Activated CD8-positive, alpha-beta memory T cell treated with anti-CD3 and anti-CD28 coated beads, Interleukin-2, amount 50 U/mL, for 24 hours (primary cell): ENCODE measurements around the gene ZNF784.

ENCODE experiments used
- DNase-seq: peaks from one replicate; pipeline ENCODE4 v3.0.0-alpha.2; 2020; ENCODE audit errors: extremely low read depth

Gene ZNF784

DNA sequence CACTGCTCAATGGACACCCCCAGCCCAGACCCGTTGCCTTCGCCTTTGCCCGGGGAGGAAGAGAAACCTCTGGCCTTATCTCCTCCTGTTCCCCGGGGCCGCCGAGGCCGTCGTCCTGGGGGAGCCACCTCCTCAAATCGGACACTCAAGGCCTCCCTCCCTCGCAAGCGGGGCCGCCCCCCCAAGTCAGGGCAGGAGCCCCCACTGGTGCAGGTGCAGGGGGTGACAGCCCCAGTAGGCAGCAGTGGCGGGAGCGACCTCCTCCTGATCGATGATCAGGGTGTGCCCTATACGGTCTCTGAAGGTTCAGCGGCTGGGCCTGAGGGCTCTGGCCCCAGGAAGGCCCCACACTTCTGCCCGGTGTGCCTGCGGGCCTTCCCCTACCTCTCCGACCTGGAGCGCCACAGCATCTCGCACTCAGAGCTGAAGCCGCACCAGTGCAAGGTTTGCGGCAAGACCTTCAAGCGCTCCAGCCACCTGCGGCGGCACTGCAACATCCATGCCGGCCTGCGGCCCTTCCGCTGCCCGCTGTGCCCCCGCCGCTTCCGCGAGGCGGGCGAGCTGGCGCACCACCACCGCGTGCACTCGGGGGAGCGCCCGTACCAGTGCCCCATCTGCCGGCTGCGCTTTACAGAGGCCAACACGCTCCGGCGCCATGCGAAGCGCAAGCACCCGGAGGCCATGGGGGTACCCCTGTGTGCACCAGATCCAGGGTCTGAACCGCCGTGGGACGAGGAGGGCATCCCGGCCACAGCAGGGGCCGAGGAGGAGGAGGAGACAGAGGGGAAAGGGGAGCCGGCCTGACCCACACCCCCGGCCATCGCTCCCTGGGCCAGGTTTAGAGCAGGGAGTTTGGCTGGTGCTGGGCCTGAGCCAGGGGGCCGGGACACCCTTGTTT is 22.0 kb downstream of the ZNF784 start:
- no peak for DNase-seq

DNA sequence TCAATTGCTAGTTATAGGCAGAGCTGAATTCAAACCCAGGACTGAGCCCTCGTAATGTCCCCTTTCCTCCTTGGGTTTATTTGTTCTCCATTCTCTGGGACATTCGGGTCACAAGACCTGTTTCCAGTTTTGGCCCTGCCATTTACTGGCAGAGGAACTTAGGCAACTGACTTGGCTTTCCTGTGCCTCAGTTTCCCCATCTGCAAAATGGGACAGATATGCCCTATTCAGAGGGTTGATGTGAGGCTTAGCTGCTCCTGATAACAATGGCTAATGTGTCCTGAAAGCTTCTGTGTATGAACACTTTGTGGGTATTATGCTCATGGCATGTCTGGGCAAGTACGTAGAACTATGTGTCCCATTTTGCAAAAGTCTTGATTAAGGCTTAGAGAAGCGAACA is 23.3 kb downstream of the ZNF784 start:
- DNase-seq = no peak

DNA sequence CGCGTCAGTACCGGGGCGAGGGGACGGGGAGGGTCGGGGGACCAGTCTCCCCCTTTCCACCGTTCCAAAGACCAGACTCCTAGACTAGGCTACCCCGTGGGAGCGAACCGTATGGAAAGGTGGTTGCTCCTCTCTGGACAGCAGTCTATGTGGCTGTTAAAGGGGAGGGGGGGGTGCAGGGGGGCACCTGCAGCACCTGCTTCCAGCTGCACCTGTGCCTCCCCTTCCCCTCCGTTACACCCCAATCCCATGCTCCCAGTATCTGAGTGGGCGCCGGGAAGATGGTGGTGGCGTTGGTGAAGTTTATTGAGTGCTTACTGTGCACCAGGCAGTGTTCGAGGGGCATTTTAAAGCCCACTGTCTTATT is 23.7 kb downstream of the ZNF784 start:
- DNase-seq = no peak

DNA sequence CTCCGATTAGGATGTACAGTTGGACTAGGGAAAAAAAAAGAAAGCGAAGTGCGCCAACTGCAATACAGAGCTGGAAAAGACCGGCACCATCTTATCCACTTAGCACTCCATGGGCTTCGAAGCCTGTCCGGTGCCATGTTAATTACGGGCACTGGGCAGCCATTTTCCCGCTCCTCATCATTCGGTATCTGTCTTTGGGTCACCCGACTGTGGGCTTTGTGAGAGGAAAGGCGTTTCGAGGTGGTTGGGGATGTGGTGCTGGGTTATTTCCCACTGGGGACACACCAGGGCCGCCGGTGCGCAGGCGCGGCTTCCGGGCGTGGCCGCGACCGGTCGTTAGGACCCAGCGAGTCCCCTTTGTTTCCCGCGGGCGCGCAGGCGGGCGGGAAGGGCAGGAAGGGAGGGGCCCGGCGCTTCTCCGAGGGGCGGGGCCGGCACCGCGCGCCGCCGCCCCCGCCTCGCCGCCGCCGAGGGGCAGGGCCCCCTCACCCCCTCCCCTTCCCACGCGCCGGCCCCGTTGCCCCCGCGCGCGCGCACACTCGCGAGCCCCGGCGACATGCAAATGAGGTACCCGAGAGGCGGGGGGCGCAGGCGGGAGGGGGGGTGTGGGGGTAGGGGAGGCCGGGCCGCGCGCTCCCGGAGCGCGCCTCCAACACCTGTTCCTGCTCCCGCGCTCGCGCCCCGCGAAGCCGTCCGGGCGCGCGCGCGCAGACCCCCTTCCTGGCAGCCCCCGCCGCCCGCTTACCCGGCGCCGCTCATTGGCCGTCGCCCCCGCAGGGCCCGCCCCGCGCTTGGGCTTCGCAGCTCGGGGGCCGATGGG is 24.3 kb downstream of the ZNF784 start, which contains the start of gene ZNF524:
ZNF524 (plus strand) TSS at position 447 of the 820 bp plus-strand sequence. CDS start 1,825 bp downstream, outside the sequence.
- DNase-seq = peak; percentile 58

DNA sequence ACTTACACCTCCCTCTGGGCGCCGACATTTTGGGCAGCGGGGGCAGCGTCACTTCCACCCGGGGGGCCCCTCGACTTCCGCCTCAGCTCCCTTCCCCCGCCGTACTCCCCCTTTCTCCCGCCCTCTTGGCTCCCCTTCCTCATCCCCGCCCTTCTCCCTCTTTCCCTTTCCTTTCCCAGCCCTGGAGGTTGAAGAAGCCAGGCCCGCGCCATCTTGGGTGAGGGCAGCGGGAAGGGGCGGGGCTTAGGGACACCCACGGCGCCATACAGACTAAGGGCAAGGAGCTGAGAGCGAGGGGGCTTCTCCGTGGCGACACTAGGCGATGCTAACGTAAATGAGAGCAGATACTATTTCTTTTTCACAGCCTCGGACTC is 24.9 kb downstream of the ZNF784 start, which contains the start of gene FIZ1:
FIZ1 (minus strand) TSS at position 50 of the 374 bp plus-strand sequence. CDS start 1,652 bp downstream, outside the sequence.
- DNase-seq = peak; percentile 94

DNA sequence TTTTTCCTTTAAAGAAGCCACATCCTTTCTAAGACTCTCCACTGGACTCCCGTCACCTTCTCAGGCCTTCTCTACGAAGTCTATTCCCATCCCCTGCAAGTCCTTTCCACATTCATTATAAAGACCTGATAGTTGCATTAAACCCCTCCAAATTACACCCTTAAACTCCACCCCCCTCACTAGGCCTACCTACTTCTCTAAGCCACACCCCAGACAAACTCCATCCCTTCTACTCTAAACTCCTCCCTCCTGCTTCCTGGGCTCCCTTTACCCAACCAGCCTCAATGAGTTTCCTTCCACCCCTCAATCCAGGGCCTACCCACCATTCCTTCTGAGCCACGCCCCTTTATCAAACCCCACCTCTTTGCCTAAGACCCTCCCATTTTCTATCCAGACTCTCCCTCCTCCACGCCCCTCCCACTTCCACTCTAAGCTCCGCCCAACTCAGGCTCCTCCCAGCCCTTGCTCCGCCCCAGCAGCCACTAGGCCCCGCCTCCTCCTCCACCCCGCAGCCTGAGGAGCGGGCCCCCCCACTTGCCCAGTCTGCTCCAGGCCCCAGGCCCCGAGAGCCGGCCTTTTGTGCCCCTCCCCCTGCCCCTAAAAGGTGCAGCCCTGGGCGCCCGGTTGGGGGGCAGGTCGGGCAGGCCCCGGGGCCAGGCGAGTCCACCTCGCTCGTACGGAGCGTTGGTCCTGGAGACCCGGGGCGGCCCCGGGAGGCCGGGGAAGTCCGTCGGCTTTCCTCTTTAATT is 25.5 kb downstream of the ZNF784 start:
- peak; percentile 90 for DNase-seq

DNA sequence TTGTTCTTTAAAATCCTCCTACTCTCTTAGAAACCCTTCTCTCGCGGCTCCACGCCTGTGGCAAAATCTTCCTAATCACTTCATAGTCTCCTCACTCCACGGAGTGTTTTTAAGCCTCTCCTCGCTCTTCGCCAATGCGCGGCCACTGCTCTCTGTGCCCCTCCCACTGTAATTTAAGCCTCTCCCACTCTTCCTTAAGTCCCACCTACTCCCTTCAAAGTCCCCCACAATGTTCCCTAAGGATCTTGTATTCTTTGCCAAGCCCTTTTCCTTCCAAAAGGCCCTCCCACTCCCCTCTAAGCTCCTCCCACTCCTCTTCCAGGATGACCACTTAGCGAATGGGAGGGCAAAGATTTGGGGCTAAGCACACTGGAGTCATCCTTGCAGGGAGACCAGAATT is 26.3 kb downstream of the ZNF784 start:
- DNase-seq = no peak

DNA sequence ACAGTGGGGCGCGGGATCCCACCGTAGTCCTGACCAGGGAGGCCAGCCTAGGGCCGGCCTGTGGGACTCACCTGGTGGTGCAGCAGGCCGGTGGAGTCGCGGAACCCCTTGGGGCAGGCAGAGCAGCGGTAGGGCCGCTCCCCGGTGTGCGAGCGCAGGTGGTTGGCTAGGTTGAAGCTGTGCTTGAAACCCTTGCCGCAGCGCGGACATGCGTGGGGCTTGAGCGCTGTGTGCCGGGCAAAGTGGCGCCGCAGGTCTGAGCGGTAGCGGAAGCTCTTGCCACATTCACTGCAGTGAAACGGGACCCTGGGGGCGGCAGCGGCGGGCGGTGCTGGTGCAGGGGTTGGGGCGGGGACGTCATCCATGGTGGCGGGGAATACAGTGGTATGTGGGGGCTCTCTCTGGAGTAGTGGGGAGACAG is 26.9 kb downstream of the ZNF784 start:
- no peak for DNase-seq

DNA sequence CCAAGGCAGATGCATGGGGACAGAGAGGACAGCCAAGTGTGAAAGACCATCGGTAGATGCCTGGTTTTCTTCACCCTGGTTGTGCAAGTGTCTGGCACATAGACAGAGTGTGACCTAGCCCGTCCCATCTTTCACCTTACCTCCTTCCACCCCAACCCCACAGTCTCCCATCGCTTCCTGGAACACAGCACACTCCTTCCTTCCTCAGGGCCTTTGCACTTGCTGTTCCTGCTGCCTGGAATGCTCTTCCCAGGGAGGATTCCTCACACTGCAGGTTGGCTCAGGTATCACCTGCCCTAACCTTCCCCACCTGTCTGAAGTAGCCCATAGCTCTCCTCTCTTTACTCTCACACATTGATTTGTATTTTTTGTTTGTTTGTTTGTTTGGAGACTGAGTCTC is 28.1 kb downstream of the ZNF784 start:
- no peak for DNase-seq

DNA sequence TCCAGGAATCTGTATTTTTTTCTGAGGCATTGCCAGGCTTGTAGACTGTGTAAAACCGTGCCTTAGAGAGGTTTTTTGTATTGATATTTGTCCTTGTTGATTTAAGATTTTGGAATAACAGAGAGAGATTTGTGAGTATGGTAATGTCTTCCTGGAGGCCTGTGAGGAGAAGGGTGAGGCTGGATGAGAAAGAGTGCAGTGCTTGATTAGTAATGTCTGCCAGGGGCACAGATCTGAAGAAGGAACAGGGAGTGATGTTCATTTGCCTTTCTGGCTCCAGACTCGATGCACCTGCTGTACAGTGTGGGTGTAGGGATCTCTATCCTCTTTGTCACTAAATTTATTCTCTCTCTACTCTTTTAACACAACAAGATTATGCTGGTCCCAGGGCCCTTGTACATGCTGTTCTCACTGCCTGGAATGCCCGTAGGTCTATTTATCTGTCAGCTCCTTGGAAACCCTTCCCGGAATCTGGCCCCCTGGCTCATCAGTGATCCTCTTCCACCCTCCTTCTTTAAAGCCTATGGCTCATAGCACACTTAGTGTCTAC is 29.3 kb downstream of the ZNF784 start:
- no peak for DNase-seq

DNA sequence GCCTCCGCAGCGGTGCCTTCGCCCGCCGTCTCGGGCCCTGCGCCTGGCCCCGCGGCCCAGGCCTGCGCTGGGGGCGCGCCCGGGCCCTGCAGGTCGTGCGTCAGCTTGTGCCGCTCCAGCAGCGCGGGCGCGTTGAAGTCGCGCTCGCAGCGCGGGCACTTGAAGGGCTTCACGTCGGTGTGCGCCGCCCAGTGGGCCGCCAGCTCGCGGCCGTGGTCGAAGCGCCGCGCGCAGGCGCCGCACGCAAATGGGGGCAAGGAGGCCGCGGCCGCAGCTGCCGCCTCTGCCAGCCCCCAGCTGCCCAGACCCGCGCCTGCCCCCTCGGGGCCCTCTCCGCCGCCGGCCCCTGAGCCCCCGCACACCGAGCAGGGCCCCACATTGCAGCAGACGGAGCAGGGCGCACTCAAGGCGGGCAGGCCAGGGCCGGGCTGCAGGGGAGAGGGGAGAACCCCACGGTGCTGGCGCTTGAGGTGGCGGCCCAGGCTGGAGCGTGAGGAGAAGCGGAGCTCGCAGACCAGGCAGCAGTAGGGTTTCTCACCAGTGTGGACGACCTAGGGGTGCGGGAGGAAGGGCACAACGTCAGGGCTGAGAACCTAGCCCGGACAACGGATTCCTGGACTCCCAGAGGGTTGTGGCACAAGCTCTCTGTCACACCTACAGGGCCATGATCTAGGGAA is 31.1 kb downstream of the ZNF784 start:
- no peak for DNase-seq

DNA sequence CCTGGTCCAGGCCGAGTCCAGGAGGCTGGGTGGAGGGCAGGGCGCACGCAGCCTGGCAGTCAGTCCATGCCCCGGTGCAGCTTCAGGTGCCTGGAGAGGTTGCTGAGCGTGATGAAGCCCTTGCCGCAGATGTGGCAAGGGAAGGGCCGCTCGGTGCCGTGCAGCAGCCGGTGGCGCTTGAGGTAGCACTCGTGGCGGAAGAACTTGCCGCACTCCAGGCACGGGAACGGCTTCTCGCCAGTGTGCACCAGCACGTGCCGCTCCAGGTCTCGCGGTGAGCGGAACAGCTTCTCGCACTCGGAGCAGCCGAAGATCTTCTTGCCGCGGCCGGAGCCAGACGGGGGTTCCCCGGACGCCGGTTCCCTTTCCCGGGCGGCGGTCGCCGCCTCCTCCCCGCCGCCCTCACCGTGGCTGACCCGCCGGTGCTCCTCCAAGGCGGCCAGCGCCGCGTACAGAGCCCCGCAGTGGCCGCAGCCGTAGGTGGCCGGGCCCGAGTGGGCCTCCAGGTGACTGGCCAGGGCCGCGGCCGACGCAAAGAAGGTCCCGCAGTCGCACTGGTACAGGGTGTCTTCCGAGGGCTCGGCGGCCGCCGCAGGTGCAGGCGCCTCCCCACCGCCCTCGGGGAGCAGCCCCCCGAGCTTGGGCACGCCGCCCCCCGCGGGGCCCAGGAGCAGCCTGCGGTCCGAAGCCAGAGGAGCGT is 31.8 kb downstream of the ZNF784 start:
- DNase-seq = no peak

DNA sequence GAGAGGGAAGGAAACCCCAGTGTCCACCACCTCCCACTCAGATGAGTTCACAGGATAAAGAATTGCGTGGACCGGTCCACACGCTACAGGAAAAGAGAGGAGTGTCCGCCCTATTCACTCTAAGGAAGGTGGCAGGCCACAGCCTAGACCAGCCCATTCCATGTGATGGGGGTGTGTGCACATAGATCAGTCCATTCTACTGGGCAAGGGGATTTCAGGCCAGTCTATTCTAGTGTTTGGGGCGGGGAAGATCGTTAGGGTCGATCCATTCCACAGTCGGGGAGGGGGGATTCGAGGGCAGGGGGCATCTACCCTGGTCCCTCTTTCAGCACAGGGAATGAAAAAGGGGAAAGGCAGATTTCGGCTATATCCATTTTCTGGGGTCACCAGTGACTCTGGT is 32.8 kb downstream of the ZNF784 start:
- DNase-seq = no peak

DNA sequence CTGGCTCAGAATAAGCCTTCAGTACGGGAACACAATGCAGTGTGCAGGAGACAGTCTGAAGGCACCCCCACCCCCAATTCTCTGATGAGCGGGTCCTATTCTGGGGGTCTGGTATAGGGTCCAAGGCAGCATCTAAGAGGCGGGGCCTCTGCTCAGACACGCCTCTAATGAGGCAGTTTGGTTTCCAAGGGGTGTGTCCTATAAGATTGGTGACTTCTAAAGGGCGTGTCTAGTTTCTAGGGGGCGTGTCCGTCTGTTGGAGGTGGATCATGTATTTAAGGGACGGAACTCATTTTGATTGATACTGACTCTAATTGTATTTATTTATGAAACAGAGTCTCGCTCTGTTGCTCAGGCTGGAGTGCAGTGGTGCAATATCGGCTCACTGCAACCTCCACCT is 33.7 kb downstream of the ZNF784 start:
- no peak for DNase-seq

DNA sequence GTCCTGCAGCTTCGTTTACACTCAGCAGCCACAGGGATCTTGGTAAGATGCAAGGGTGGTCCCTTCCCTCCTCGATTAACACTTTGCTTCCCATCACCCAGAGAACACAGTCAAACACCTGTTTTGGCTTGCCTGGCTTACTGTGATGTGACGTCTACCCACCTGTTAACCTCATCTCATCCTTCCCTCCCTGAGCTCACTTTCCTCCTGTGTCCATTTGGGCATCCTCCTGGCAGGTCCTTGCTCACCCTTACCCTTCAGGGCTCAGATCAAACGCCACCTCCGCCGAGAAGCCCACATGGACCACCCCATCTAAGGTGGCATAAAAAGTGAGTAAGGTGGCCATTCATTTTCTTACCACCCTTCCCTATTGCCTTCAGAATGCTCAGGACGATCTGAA is 34.3 kb downstream of the ZNF784 start:
- no peak for DNase-seq

DNA sequence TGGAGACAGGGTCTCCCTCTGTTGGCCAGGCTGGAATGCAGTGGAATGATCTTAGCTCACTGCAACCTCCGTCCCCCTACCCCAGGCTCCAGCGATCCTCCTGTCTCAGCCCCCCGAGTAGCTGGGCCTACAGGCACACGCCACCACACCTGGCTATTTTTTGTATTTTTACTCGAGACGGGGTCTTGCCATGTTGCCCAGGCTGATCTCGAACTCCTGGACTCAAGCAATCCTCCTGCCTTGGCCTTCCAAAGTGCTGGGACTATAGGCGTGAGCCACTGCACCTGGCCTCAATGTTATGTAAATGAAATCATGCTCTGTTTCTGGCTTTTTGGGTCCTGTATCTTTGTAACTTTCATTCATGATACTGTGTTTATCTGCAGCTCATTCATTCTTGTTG is 35.6 kb downstream of the ZNF784 start:
- no peak for DNase-seq

DNA sequence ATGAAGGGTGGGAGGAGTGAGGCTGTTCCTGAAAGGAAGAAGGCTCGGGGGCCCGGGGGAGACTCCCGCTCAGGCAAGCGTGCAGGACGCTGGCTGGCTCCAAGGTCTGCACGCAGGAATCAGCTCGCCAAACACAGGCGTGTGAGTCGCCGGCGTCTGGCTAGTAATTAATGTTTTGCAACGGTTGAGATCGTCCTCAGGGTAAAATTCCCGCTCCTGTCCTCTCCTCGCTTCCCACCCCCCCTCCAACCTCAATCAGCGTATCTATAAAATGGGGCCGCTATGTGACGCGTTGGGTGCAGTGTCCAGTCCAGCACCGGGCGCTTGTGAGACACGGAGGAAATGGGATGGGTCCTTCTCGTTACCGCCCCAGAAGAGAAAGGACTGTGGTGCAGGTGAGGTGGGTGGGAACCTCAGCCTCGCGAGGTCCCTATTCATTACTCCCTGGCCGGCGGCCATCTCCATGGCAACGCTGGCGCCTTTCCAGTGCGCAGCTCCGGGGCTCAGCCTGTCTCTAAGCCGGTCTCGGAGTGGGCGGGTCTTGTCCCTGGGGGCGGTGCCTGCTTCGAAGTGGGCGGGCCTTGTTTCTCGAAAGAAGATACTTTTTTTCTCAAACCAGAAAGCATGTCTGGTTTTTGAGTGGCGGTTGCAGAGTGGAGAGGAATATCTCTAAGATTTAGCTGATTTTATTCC is 37.2 kb downstream of the ZNF784 start:
- DNase-seq = peak; percentile 88

DNA sequence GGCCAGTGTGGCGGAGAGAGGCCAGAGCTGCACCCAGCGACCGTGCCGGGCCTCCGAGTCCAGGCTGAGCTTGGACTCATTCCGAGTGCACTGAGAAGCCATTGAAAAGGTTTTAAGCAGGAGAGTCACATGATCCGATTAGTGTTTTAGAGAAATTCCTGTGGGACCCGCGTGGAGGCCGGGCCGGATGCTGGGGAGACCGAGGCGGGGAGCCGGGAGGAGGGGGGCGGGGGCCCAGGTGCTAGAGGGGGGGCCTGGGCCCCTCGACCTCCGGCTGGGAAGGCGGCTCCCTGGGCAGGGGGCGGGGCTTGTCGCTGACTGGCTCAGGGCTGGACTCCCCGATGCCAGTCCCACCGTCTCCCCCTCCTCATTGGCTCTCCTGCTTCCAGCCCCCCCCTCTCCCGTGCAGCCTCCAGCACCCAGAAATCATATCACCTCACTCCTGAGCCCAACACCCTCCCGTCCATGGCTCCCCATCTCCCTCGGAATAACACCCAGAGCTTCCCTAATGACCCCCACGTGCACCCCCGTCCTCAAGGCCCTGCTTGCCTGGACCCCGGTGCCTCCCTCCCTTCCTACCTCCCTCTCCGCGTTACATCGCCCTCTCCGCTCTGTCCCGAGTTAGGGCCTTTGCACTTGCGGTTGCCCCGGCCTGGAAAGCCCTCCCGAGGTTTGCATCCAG is 38.6 kb downstream of the ZNF784 start:
- no peak for DNase-seq

DNA sequence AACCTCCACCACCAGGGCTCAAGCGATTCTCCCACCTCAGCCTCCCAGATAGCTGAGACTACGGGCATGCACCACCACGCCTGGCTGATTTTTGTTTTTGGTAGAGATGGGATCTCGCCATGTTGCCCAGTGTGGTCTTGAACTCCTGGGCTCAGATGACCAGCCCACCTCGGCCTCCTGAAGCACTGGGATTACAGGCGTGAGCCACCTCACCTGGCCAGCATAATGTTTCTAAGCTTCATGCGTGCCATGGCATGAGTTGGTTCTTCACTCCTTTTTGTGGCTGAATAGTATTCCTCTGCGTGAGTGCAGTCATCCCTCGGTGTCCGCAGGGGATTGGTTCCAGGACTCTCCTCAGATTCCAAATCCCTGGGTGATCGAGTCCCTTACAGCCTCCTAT is 39.5 kb downstream of the ZNF784 start:
- no peak for DNase-seq
